Choroid plexus epithelial cell (primary cell): ENCODE measurements around the gene RARS2.

Experiments used
- DNase-seq: peaks from one replicate; pipeline ENCODE4 v3.0.0-alpha.2; 2010; ENCODE audit warnings: low read depth
- H3K4me3 ChIP-seq: 2 replicates; pipeline ENCODE4 v1.5.1; 2011; ENCODE audit warnings: low read depth, mild to moderate bottlenecking, control low read depth, low read length, moderate library complexity
- CTCF ChIP-seq: conservative IDR thresholded peaks from 2 replicates; pipeline ENCODE4 v1.5.1; 2011; ENCODE audit warnings: low read depth, mild to moderate bottlenecking, control low read depth, inconsistent platforms, low read length, moderate library complexity

RARS2 gene

GRCh38 chr6:87575423-87575822, 14.4 kb downstream of the RARS2 start:
- no peak for TF ChIP-seq CTCF
- H3K4me3 ChIP-seq = no peak overlapping the region
- DNase-seq = no peak

- TF ChIP-seq CTCF = no peak
- no peak for DNase-seq
- no peak overlapping the region for H3K4me3 ChIP-seq
These were observed 15.5 kb downstream of the RARS2 start for GRCh38 chr6:87574237-87574804.

GRCh38 chr6:87573307-87574024, 16.3 kb downstream of the RARS2 start:
- DNase-seq = no peak
- H3K4me3 ChIP-seq = no peak overlapping the region
- no peak for TF ChIP-seq CTCF

- TF ChIP-seq CTCF = no peak
- no peak overlapping the region for H3K4me3 ChIP-seq
- no peak for DNase-seq
These were observed 16.9 kb downstream of the RARS2 start for GRCh38 chr6:87572883-87573282.

- no peak for DNase-seq
- TF ChIP-seq CTCF = no peak
- H3K4me3 ChIP-seq = no peak overlapping the region
These were observed 17.8 kb downstream of the RARS2 start for GRCh38 chr6:87572021-87572420.

- no peak overlapping the region for H3K4me3 ChIP-seq
- DNase-seq = peak; percentile 61
- no peak for TF ChIP-seq CTCF
These were observed 28.8 kb downstream of the RARS2 start for GRCh38 chr6:87561017-87561416.

GRCh38 chr6:87558446-87558845, 31.3 kb downstream of the RARS2 start:
- no peak overlapping the region for H3K4me3 ChIP-seq
- TF ChIP-seq CTCF = no peak
- DNase-seq = peak; percentile 42
